Nephron (organoid): Measurements from ENCODE around the gene DCP1B.

Source experiments
- H3K27ac Mint-ChIP-seq, 3 experiments: 2 replicates each; pipeline ENCODE4 v1.8.0; 2020; ENCODE audit warnings: mixed read lengths in 3 of 3, mild to moderate bottlenecking in 2 of 3, moderate library complexity in 1 of 3
- H3K27me3 Mint-ChIP-seq: 2 replicates; pipeline ENCODE4 v1.8.0; 2021; ENCODE audit warnings: low read depth, mild to moderate bottlenecking, moderate library complexity, mixed read lengths
- H3K36me3 Mint-ChIP-seq: 2 replicates; pipeline ENCODE4 v1.8.0; 2020; ENCODE audit warnings: low read depth, mixed read lengths
- H3K4me1 Mint-ChIP-seq: 2 replicates; pipeline ENCODE4 v1.8.0; 2020; ENCODE audit warnings: mixed read lengths
- H3K4me3 Mint-ChIP-seq, 3 experiments: 2 replicates each; pipeline ENCODE4 v1.8.0; 2020; ENCODE audit warnings: mild to moderate bottlenecking in 3 of 3, mixed read lengths in 3 of 3, moderate library complexity in 2 of 3
- H3K9me3 Mint-ChIP-seq: 2 replicates; pipeline ENCODE4 v1.8.0; 2020; ENCODE audit warnings: mixed read lengths
- TF ChIP-seq, protein P1 (sequence below), 3 experiments: fragments of 200-600 bp; sonication (generic); IDR thresholded peaks; one replicate each; pipeline ENCODE4 v1.5.0; 2021; ENCODE audit warnings: antibody characterized with exemption in 3 of 3; ENCODE audit not compliant: unreplicated experiment in 3 of 3

DCP1B gene

GRCh38 chr12:1978078-1978862 is 26.0 kb downstream of the DCP1B start:
- Mint-ChIP-seq H3K9me3 (peaks cover 11% of the 10 kb centered on the region), H3K4me1 (peaks cover 20% of the 10 kb centered on the region), H3K27ac (peak overlapping the region in 1 of 3 experiments; percentile 17), H3K36me3 (peaks cover 41% of the 10 kb centered on the region), H3K4me3 (no peak overlapping the region), H3K27me3 (no peaks in the 10 kb centered on the region)
- TF ChIP-seq, protein P1, sequence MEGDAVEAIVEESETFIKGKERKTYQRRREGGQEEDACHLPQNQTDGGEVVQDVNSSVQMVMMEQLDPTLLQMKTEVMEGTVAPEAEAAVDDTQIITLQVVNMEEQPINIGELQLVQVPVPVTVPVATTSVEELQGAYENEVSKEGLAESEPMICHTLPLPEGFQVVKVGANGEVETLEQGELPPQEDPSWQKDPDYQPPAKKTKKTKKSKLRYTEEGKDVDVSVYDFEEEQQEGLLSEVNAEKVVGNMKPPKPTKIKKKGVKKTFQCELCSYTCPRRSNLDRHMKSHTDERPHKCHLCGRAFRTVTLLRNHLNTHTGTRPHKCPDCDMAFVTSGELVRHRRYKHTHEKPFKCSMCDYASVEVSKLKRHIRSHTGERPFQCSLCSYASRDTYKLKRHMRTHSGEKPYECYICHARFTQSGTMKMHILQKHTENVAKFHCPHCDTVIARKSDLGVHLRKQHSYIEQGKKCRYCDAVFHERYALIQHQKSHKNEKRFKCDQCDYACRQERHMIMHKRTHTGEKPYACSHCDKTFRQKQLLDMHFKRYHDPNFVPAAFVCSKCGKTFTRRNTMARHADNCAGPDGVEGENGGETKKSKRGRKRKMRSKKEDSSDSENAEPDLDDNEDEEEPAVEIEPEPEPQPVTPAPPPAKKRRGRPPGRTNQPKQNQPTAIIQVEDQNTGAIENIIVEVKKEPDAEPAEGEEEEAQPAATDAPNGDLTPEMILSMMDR (IDR thresholded peaks at IDR 0.05; ENCODE audit: unreplicated experiment in 3 of 3): no peak

DNA sequence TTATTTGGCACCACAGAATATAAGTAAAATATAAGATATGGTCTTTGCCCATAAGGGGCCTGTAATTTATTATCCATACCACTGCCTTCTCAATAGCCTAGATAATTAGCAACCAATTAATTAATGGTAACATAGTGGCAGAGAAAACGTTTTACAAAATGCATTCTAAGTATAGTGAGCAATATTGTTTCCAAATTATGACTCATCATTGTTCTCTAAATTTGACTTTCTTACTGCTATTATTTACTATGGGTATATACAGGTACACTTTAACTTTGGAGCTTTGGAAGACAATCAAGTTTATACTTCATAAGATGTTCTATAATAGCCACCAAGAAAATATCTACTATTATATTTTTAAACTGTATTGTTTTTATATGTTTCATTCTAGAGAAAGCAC is 26.7 kb downstream of the DCP1B start:
- H3K9me3 Mint-ChIP-seq: peaks cover 5% of the 10 kb centered on the region
- peaks cover 26% of the 10 kb centered on the region for H3K4me1 Mint-ChIP-seq
- no peaks in the 10 kb centered on the region for H3K27me3 Mint-ChIP-seq
- H3K4me3 Mint-ChIP-seq: no peak overlapping the region
- peaks cover 36% of the 10 kb centered on the region for H3K36me3 Mint-ChIP-seq
- no peak overlapping the region for H3K27ac Mint-ChIP-seq
- TF ChIP-seq, protein P1 (IDR thresholded peaks at IDR 0.05; ENCODE audit: unreplicated experiment in 3 of 3): no peak

DNA sequence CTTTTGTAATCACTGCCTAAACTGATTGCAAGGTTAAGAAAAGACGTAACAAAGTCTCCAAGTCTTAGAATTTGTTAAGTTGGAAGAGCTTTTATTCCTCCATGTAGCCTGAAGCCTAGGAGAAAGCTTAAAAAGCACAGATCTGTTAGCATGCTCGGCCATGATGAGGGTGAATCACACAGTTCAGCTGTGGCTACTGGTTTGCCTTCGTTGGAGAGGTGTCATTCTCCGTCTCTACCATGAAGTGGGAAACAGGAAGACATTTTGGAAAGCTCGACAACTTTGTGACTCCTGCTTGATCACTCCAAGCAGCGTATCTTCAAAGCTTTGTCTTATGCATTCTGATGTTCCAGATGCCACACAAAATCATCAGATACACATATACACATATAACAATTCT is 27.1 kb downstream of the DCP1B start:
- no peak overlapping the region for H3K4me3 Mint-ChIP-seq
- H3K27me3 Mint-ChIP-seq: no peaks in the 10 kb centered on the region
- peaks cover 5% of the 10 kb centered on the region for H3K9me3 Mint-ChIP-seq
- H3K36me3 Mint-ChIP-seq: peaks cover 33% of the 10 kb centered on the region
- no peak overlapping the region for H3K27ac Mint-ChIP-seq
- H3K4me1 Mint-ChIP-seq: peaks cover 30% of the 10 kb centered on the region
- TF ChIP-seq, protein P1 (IDR thresholded peaks at IDR 0.05; ENCODE audit: unreplicated experiment in 3 of 3): no peak

DNA sequence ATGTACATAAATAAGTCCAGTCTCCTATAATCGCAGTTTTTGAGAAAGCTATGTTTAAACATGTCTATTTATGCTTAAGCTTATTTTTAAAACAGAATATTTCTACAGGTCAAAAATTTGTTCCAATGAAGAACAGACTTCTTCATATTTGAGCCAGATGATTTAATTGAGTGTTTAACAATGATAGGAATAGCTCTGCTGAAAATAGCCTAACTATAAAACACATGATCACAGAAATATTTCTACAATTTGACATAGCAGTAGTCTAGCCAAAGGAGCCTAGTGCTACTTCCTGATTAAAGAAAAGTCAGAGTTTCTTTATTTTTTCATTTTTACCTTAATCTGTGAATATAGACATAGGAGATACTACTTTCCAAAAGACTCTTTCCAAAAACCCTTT is 29.4 kb downstream of the DCP1B start:
- Mint-ChIP-seq H3K36me3 (peaks cover 20% of the 10 kb centered on the region), H3K4me1 (peaks cover 31% of the 10 kb centered on the region), H3K4me3 (no peak overlapping the region), H3K27ac (peak overlapping the region in 1 of 3 experiments; percentile 15), H3K9me3 (no peaks in the 10 kb centered on the region), H3K27me3 (no peaks in the 10 kb centered on the region)
- TF ChIP-seq, protein P1 (IDR thresholded peaks at IDR 0.05; ENCODE audit: unreplicated experiment in 3 of 3): no peak

GRCh38 chr12:1972856-1973317 is 31.4 kb downstream of the DCP1B start:
- H3K4me3 Mint-ChIP-seq: peak overlapping the region in 2 of 3 experiments; percentile 2 to 4
- H3K9me3 Mint-ChIP-seq: no peaks in the 10 kb centered on the region
- H3K27me3 Mint-ChIP-seq: no peaks in the 10 kb centered on the region
- H3K36me3 Mint-ChIP-seq: peaks cover 10% of the 10 kb centered on the region
- H3K4me1 Mint-ChIP-seq: peaks cover 34% of the 10 kb centered on the region
- H3K27ac Mint-ChIP-seq: peak overlapping the region; percentile 72 to 79 (median 73)
- TF ChIP-seq, protein P1 (IDR thresholded peaks at IDR 0.05; ENCODE audit: unreplicated experiment in 3 of 3): no peak

DNA sequence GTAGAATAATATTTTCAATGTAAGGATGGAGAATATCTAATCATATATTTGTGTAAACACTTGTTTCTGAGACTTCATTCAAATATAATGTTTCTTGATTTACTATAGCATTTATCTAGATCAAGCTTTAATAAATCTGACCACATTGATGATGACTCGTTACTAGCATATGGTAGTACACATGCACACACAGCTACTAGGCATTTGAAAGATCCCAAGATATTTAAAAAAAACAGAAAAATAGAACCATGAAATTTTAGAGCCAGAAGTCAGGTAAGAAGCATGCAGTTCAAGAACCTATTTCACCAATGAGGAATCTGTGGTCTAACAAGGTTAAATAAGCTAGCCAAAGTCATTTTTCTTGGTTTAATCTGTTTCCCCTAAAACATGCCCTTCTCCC is 32.0 kb downstream of the DCP1B start:
- H3K9me3 Mint-ChIP-seq: no peaks in the 10 kb centered on the region
- H3K36me3 Mint-ChIP-seq: peaks cover 10% of the 10 kb centered on the region
- H3K27me3 Mint-ChIP-seq: no peaks in the 10 kb centered on the region
- peak overlapping the region; percentile 72 to 79 (median 73) for H3K27ac Mint-ChIP-seq
- peaks cover 34% of the 10 kb centered on the region for H3K4me1 Mint-ChIP-seq
- H3K4me3 Mint-ChIP-seq: no peak overlapping the region
- TF ChIP-seq, protein P1 (IDR thresholded peaks at IDR 0.05; ENCODE audit: unreplicated experiment in 3 of 3): no peak
